OCI-LY1 (cell line): Measurements from ENCODE around the gene ANO6.

Experiments
- H2AFZ ChIP-seq: fragments of 200-600 bp; sonication (generic), shearing (Covaris generic); 2 replicates; pipeline ENCODE4 v1.6.0; 2014; ENCODE audit warnings: antibody characterized with exemption, mild to moderate bottlenecking, low read length
- H3F3A ChIP-seq: fragments of 200-600 bp; sonication (generic), shearing (Covaris generic); 2 replicates; pipeline ENCODE4 v1.6.0; 2014; ENCODE audit warnings: mild to moderate bottlenecking, antibody characterized with exemption, low read length, moderate library complexity; ENCODE audit not compliant: insufficient read depth
- H3K27ac ChIP-seq: fragments of 200-600 bp; sonication (generic); 2 replicates; pipeline ENCODE4 v1.5.1; 2014; ENCODE audit warnings: low read length, mixed run types, mild to moderate bottlenecking, low read depth; ENCODE audit not compliant: poor library complexity, severe bottlenecking
- H3K27me3 ChIP-seq: fragments of 200-600 bp; sonication (generic); 2 replicates; pipeline ENCODE4 v1.6.0; 2014; ENCODE audit warnings: antibody characterized with exemption, mild to moderate bottlenecking, low read length, moderate library complexity; ENCODE audit not compliant: insufficient read depth
- H3K36me3 ChIP-seq: fragments of 200-600 bp; sonication (generic); 2 replicates; pipeline ENCODE4 v1.6.1; 2014; ENCODE audit warnings: mild to moderate bottlenecking, antibody characterized with exemption, low read length, moderate library complexity, mixed read lengths; ENCODE audit not compliant: insufficient read depth
- H3K4me1 ChIP-seq: fragments of 200-600 bp; sonication (generic); 2 replicates; pipeline ENCODE4 v1.5.1; 2014; ENCODE audit warnings: mild to moderate bottlenecking, low read length, moderate library complexity; ENCODE audit not compliant: insufficient read depth, severe bottlenecking
- H3K4me2 ChIP-seq: fragments of 200-600 bp; sonication (generic), shearing (Covaris generic); 2 replicates; pipeline ENCODE4 v1.6.1; 2014; ENCODE audit warnings: low read length
- H3K4me3 ChIP-seq: fragments of 200-600 bp; sonication (generic); 2 replicates; pipeline ENCODE4 v1.5.1; 2014; ENCODE audit warnings: low read length, low read depth, mild to moderate bottlenecking, mixed read lengths; ENCODE audit not compliant: poor library complexity, severe bottlenecking
- H3K79me2 ChIP-seq: fragments of 200-600 bp; shearing (Covaris generic); 2 replicates; pipeline ENCODE4 v1.6.1; 2016; ENCODE audit warnings: mixed run types, low read length, mixed read lengths; ENCODE audit not compliant: insufficient read depth
- H3K9ac ChIP-seq: fragments of 200-600 bp; sonication (generic), shearing (Covaris generic); 2 replicates; pipeline ENCODE4 v1.6.1; 2014; ENCODE audit warnings: mild to moderate bottlenecking, low read length, mixed read lengths
- H3K9me2 ChIP-seq: fragments of 200-600 bp; sonication (generic), shearing (Covaris generic); 2 replicates; pipeline ENCODE4 v1.6.1; 2014; ENCODE audit warnings: low read depth, mild to moderate bottlenecking, low read length, mixed read lengths
- H3K9me3 ChIP-seq: fragments of 200-600 bp; shearing (Covaris generic); 2 replicates; pipeline ENCODE4 v1.6.1; 2014; ENCODE audit warnings: low read length, mixed read lengths
- H4K20me1 ChIP-seq: fragments of 200-600 bp; sonication (generic), shearing (Covaris generic); 2 replicates; pipeline ENCODE4 v1.6.0; 2016; ENCODE audit warnings: mild to moderate bottlenecking, low read length; ENCODE audit not compliant: insufficient read depth
- EZH2 ChIP-seq: fragments of 200-600 bp; sonication (generic), shearing (Covaris generic); IDR thresholded peaks from 2 replicates; pipeline ENCODE4 v1.8.0; 2017; ENCODE audit warnings: borderline replicate concordance, mixed run types, mild to moderate bottlenecking, antibody characterized with exemption, low read length, moderate library complexity, mixed read lengths
- TF ChIP-seq, protein P1 (sequence below): fragments of 200-600 bp; sonication (generic), shearing (Covaris generic); IDR thresholded peaks from 2 replicates; pipeline ENCODE4 v1.5.1; 2017; ENCODE audit warnings: mild to moderate bottlenecking, antibody characterized with exemption, low read length, moderate library complexity, mixed read lengths

The ANO6 gene

GRCh38 chr12:45270951-45271350, 55.1 kb downstream of the ANO6 start:
- no peaks in the 10 kb centered on the region for H3K9me2 ChIP-seq
- H3K4me2 ChIP-seq = no peak overlapping the region
- H3K9ac ChIP-seq = no peak overlapping the region
- H3K27me3 ChIP-seq = no peaks in the 10 kb centered on the region
- H3K4me1 ChIP-seq = no peaks in the 10 kb centered on the region
- H3K4me3 ChIP-seq = no peak overlapping the region
- no peak overlapping the region for H3K27ac ChIP-seq
- no peaks in the 10 kb centered on the region for H3K79me2 ChIP-seq
- no peaks in the 10 kb centered on the region for H3F3A ChIP-seq
- no peak overlapping the region for H2AFZ ChIP-seq
- H3K9me3 ChIP-seq = no peaks in the 10 kb centered on the region
- H4K20me1 ChIP-seq = no peaks in the 10 kb centered on the region
- TF ChIP-seq, protein P1, sequence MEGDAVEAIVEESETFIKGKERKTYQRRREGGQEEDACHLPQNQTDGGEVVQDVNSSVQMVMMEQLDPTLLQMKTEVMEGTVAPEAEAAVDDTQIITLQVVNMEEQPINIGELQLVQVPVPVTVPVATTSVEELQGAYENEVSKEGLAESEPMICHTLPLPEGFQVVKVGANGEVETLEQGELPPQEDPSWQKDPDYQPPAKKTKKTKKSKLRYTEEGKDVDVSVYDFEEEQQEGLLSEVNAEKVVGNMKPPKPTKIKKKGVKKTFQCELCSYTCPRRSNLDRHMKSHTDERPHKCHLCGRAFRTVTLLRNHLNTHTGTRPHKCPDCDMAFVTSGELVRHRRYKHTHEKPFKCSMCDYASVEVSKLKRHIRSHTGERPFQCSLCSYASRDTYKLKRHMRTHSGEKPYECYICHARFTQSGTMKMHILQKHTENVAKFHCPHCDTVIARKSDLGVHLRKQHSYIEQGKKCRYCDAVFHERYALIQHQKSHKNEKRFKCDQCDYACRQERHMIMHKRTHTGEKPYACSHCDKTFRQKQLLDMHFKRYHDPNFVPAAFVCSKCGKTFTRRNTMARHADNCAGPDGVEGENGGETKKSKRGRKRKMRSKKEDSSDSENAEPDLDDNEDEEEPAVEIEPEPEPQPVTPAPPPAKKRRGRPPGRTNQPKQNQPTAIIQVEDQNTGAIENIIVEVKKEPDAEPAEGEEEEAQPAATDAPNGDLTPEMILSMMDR = no peak
- no peak for TF ChIP-seq EZH2
- H3K36me3 ChIP-seq = no peaks in the 10 kb centered on the region

DNA sequence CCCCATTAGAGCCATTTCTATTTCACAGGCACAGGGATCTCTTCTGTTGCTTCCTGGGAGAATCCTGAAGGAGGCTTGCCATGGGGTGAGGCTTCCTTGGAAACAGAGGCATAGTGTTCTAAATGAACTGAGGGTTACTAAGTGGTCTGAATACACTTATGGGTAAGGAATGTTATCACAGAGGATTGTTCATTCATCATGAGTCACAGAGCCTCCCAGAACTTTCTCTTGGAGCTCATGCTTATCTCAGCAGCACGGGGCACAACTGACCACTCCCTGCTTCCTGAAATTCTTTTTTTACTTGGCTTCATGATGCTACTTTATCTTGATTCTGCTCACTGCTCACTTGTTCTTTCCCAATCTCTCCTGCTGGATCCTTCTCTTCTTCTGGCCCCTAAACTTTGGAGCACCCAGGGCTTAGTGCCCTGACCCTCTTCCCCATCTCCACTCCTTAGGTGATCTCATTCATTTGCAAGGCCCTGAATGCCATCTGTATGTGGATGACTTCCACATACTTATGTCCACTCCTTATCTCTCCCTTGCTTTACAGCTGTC, 57.9 kb downstream of the ANO6 start:
- H3K4me3 ChIP-seq = no peak overlapping the region
- no peaks in the 10 kb centered on the region for H3K9me3 ChIP-seq
- H3K27ac ChIP-seq = no peak overlapping the region
- no peaks in the 10 kb centered on the region for H3K36me3 ChIP-seq
- no peaks in the 10 kb centered on the region for H4K20me1 ChIP-seq
- H3K4me1 ChIP-seq = no peaks in the 10 kb centered on the region
- no peaks in the 10 kb centered on the region for H3K79me2 ChIP-seq
- TF ChIP-seq, protein P1 = no peak
- no peak for TF ChIP-seq EZH2
- H3F3A ChIP-seq = no peaks in the 10 kb centered on the region
- H2AFZ ChIP-seq = no peak overlapping the region
- no peaks in the 10 kb centered on the region for H3K27me3 ChIP-seq
- no peak overlapping the region for H3K4me2 ChIP-seq
- H3K9ac ChIP-seq = no peak overlapping the region
- H3K9me2 ChIP-seq = no peaks in the 10 kb centered on the region

DNA sequence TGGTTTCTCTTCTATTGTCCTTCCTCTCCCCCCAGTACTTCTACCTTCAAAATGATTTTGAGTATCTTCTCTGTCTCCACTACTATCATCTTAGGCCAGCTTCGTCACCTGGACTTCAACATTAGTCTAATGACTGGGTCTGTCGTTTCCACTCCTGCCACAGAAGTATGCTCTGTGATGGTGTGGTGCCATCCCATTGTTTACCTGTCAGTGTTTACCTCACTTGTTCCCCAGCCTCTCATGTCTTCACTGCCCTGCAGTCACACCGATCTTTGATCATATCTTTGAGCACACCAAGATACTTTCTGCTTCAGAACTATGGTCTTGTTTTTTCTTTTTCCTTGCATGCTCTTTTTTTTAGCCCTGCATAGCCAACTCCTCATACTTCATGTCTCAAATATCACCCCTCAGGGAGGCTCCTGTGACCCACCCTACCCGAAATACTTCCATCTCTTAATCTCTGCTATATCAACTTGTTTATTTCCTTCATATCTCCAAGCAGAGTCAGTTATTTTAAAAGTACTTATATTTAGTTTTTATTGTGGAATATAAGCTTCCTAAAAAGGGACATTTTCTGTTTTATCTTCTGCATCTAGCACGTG, 60.4 kb downstream of the ANO6 start:
- H3K9me2 ChIP-seq = no peaks in the 10 kb centered on the region
- no peaks in the 10 kb centered on the region for H3K36me3 ChIP-seq
- TF ChIP-seq, protein P1 = no peak
- TF ChIP-seq EZH2 = no peak
- H3K27ac ChIP-seq = no peak overlapping the region
- H2AFZ ChIP-seq = no peak overlapping the region
- no peaks in the 10 kb centered on the region for H3K27me3 ChIP-seq
- no peaks in the 10 kb centered on the region for H3K79me2 ChIP-seq
- no peaks in the 10 kb centered on the region for H4K20me1 ChIP-seq
- H3K4me3 ChIP-seq = no peak overlapping the region
- no peaks in the 10 kb centered on the region for H3K9me3 ChIP-seq
- no peak overlapping the region for H3K4me2 ChIP-seq
- H3K9ac ChIP-seq = no peak overlapping the region
- H3F3A ChIP-seq = no peaks in the 10 kb centered on the region
- no peaks in the 10 kb centered on the region for H3K4me1 ChIP-seq
